NOMO-1 treated with dmso at 0.1 percent for 144 hours (cell line): ENCODE results near the gene TRAP1.

Experiments
- DNase-seq: peaks from one replicate; lab custom pipeline; 2025; ENCODE audit not compliant: unreplicated experiment; lab: John Stamatoyannopoulos, UW

Gene TRAP1

GRCh38 chr16:3717235-3718018 is at the start of gene TRAP1:
Gene TRAP1 (minus strand): TSS chr16:3717524. CDS start chr16:3717508, 16 bp downstream.
- peak; percentile 71 for DNase-seq

GRCh38 chr16:3766177-3766576 is 48.9 kb upstream of the TRAP1 start:
- no peak for DNase-seq

- no peak for DNase-seq
Measured at GRCh38 chr16:3764409-3764808, 47.1 kb upstream of the TRAP1 start.

GRCh38 chr16:3762107-3762750 is 44.9 kb upstream of the TRAP1 start:
- DNase-seq = no peak

GRCh38 chr16:3761375-3762106 is 44.2 kb upstream of the TRAP1 start:
- DNase-seq = no peak

GRCh38 chr16:3760518-3760917 is 43.2 kb upstream of the TRAP1 start:
- no peak for DNase-seq

GRCh38 chr16:3759736-3760135 is 42.4 kb upstream of the TRAP1 start:
- DNase-seq = no peak

- DNase-seq = no peak
Measured at GRCh38 chr16:3756113-3756512, 38.8 kb upstream of the TRAP1 start.

- no peak for DNase-seq
Measured at GRCh38 chr16:3755249-3755648, 37.9 kb upstream of the TRAP1 start.

- DNase-seq = no peak
Measured at GRCh38 chr16:3754772-3755171, 37.4 kb upstream of the TRAP1 start.

GRCh38 chr16:3754081-3754703 is 36.9 kb upstream of the TRAP1 start:
- no peak for DNase-seq

- DNase-seq = no peak
Measured at GRCh38 chr16:3752984-3753383, 35.7 kb upstream of the TRAP1 start.

GRCh38 chr16:3751878-3752277 is 34.6 kb upstream of the TRAP1 start:
- no peak for DNase-seq

- DNase-seq = no peak
Measured at GRCh38 chr16:3748307-3748706, 31.0 kb upstream of the TRAP1 start.

GRCh38 chr16:3745751-3746355 is 28.5 kb upstream of the TRAP1 start:
- no peak for DNase-seq

GRCh38 chr16:3744018-3744417 is 26.7 kb upstream of the TRAP1 start:
- no peak for DNase-seq

GRCh38 chr16:3740934-3741333 is 23.6 kb upstream of the TRAP1 start:
- DNase-seq = no peak

GRCh38 chr16:3740186-3740585 is 22.9 kb upstream of the TRAP1 start:
- DNase-seq = no peak

- DNase-seq = no peak
Measured at GRCh38 chr16:3739636-3740035, 22.3 kb upstream of the TRAP1 start.

GRCh38 chr16:3738541-3738940 is 21.2 kb upstream of the TRAP1 start:
- no peak for DNase-seq

GRCh38 chr16:3738128-3738527 is 20.8 kb upstream of the TRAP1 start:
- DNase-seq = no peak
